Measurements from ENCODE around the gene CCDC12.

GRCh38 chr3:46880884-46881595 lies 95.5 kb downstream of the CCDC12 start:
- no peak for TF ChIP-seq CTCF (IDR thresholded peaks at IDR 0.05; ENCODE audit: low read length)
- no peak for TF ChIP-seq EZH2phosphoT487 (IDR thresholded peaks at IDR 0.05; ENCODE audit: low read length)
- no peak for TF ChIP-seq EZH2 (optimal IDR thresholded peaks at IDR 0.05; ENCODE audit: low read depth, low read length)
